Lower leg skin (tissue), 3 donors: ENCODE data around the gene DLX4.

Experiments used
- POLR2A ChIP-seq, 2 donors: fragments of 450-650 bp; IDR thresholded peaks; one replicate each; pipeline ENCODE4 v1.6.1; 2016 to 2017; ENCODE audit warnings: antibody characterized with exemption in 2 of 2, mild to moderate bottlenecking in 1 of 2, moderate library complexity in 1 of 2
- TF ChIP-seq, protein P1 (sequence below), 3 donors: fragments of 450-650 bp; IDR thresholded peaks; one replicate each; pipeline ENCODE4 v1.5.1; 2016; ENCODE audit warnings: antibody characterized with exemption in 3 of 3, mild to moderate bottlenecking in 3 of 3, moderate library complexity in 2 of 3

GRCh38 chr17:49973271-49973615 is 4.3 kb downstream of the DLX4 start:
- TF ChIP-seq, protein P1, sequence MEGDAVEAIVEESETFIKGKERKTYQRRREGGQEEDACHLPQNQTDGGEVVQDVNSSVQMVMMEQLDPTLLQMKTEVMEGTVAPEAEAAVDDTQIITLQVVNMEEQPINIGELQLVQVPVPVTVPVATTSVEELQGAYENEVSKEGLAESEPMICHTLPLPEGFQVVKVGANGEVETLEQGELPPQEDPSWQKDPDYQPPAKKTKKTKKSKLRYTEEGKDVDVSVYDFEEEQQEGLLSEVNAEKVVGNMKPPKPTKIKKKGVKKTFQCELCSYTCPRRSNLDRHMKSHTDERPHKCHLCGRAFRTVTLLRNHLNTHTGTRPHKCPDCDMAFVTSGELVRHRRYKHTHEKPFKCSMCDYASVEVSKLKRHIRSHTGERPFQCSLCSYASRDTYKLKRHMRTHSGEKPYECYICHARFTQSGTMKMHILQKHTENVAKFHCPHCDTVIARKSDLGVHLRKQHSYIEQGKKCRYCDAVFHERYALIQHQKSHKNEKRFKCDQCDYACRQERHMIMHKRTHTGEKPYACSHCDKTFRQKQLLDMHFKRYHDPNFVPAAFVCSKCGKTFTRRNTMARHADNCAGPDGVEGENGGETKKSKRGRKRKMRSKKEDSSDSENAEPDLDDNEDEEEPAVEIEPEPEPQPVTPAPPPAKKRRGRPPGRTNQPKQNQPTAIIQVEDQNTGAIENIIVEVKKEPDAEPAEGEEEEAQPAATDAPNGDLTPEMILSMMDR (IDR thresholded peaks at IDR 0.05), result no peak
- no peak for TF ChIP-seq POLR2A (IDR thresholded peaks at IDR 0.05)
